NCI-H2171 treated with DMSO at 0.1 percent for 48 hours (cell line): ENCODE data around the gene RTKN.
A peak's percentile ranks its signal among the peaks of the same experiment; 100 is the strongest.
"Not testable (repeated sequence)": the region's sequence is repeated elsewhere in the genome, so short reads cannot be mapped to it uniquely, and the experiment has no call there.

ENCODE experiments used
- DNase-seq: peaks from one replicate; lab custom pipeline; 2025; lab: John Stamatoyannopoulos, UW

Gene RTKN

GRCh38 chr2:74460187-74460586 lies 18.4 kb upstream of the RTKN start:
- not testable (repeated sequence) for DNase-seq

GRCh38 chr2:74459503-74460118 lies 17.9 kb upstream of the RTKN start:
- not testable (repeated sequence) for DNase-seq

- no peak for DNase-seq
Measured at GRCh38 chr2:74458938-74459363, 17.2 kb upstream of the RTKN start.

- peak; percentile 100 for DNase-seq
Measured at GRCh38 chr2:74458132-74458937, 16.6 kb upstream of the RTKN start, which contains the start of gene WBP1. Gene WBP1, plus strand, starts transcription at chr2:74458438. Its CDS starts 165 bp downstream, at chr2:74458603.

GRCh38 chr2:74457549-74458131 lies 15.9 kb upstream of the RTKN start:
- DNase-seq, result peak; percentile 87

GRCh38 chr2:74457129-74457548 lies 15.4 kb upstream of the RTKN start:
- peak; percentile 87 for DNase-seq

- DNase-seq, result peak; percentile 98
Measured at GRCh38 chr2:74454654-74455511, 13.1 kb upstream of the RTKN start, which contains the start of gene INO80B. Gene INO80B, plus strand, starts transcription at chr2:74455087. Its CDS starts 30 bp downstream, at chr2:74455117.

- no peak for DNase-seq
Measured at GRCh38 chr2:74450570-74451190, 8.9 kb upstream of the RTKN start.

GRCh38 chr2:74448771-74449170 lies 7.0 kb upstream of the RTKN start:
- DNase-seq, result no peak

- no peak for DNase-seq
Measured at GRCh38 chr2:74447230-74447999, 5.7 kb upstream of the RTKN start.

- DNase-seq, result peak; percentile 24
Measured at GRCh38 chr2:74444498-74445318, 3.0 kb upstream of the RTKN start.

- not testable (repeated sequence) for DNase-seq
Measured at GRCh38 chr2:74442483-74443297, 953 bp upstream of the RTKN start.

- DNase-seq, result no peak
Measured at GRCh38 chr2:74441170-74441689, 507 bp downstream of the RTKN start.

- DNase-seq, result peak; percentile 82
Measured at GRCh38 chr2:74440378-74441169, 1.2 kb downstream of the RTKN start.

GRCh38 chr2:74439803-74440377 lies 1.8 kb downstream of the RTKN start:
- DNase-seq, result no peak

- DNase-seq, result no peak
Measured at GRCh38 chr2:74439373-74439772, 2.4 kb downstream of the RTKN start.

- DNase-seq, result no peak
Measured at GRCh38 chr2:74438248-74438647, 3.5 kb downstream of the RTKN start.
